HEK293 (cell line): ENCODE measurements around the gene SCYGR4.

Experiments
- CTCF ChIA-PET: fragments of 350-600 bp; formaldehyde crosslinking; extraction: SDS; loops from one replicate; lab custom pipeline; 2021; ENCODE audit warnings: antibody characterized with exemption; lab: Yijun Ruan, JAX
- POLR2A ChIA-PET: fragments of 300-600 bp; formaldehyde crosslinking; extraction: SDS; loops from one replicate; lab custom pipeline; 2020; ENCODE audit warnings: antibody characterized with exemption, inconsistent platforms; lab: Yijun Ruan, JAX
- H3K27ac ChIP-seq: fragments of 200-500 bp; sonication (Bioruptor generic); 2 replicates; pipeline ENCODE4 v1.5.1; 2014; ENCODE audit warnings: low read depth, low read length, control low read depth, inconsistent platforms; ENCODE audit errors: extremely low read depth
- H3K36me3 ChIP-seq, 2 experiments: fragments of 200-500 bp in 1 of 2; sonication (Bioruptor generic) in 1 of 2; 1 replicate in 1 of 2; 2 replicates in 1 of 2; pipeline ENCODE4 v1.5.1; 2014 to 2017; ENCODE audit warnings: inconsistent platforms in 2 of 2, low read length in 2 of 2; ENCODE audit not compliant: control insufficient read depth in 2 of 2, insufficient read depth in 1 of 2
- H3K4me1 ChIP-seq: fragments of 200-500 bp; sonication (Bioruptor generic); 2 replicates; pipeline ENCODE4 v1.5.1; 2014; ENCODE audit warnings: mild to moderate bottlenecking, low read length, inconsistent platforms; ENCODE audit not compliant: control insufficient read depth, insufficient read depth
- H3K4me3 ChIP-seq: 2 replicates; pipeline ENCODE4 v1.5.1; 2011; ENCODE audit warnings: low read depth, mild to moderate bottlenecking, control low read depth, low read length, moderate library complexity
- H3K9me3 ChIP-seq: fragments of 200-500 bp; sonication (Bioruptor generic); 2 replicates; pipeline ENCODE4 v1.5.1; 2014; ENCODE audit warnings: low read depth, low read length, inconsistent platforms; ENCODE audit not compliant: control insufficient read depth, insufficient read depth
- AEBP2 ChIP-seq: fragments of 450-650 bp; formaldehyde crosslinking; IDR thresholded peaks from 2 replicates; pipeline ENCODE4 v1.5.1; 2016; ENCODE audit warnings: missing biosample characterization, missing genetic modification characterization, borderline replicate concordance
- CTCF ChIP-seq: fragments of 450-650 bp; formaldehyde crosslinking; IDR thresholded peaks from 2 replicates; pipeline ENCODE4 v1.5.1; 2016; ENCODE audit warnings: missing biosample characterization, missing genetic modification characterization
- PATZ1 ChIP-seq: fragments of 450-650 bp; formaldehyde crosslinking; IDR thresholded peaks from 2 replicates; pipeline ENCODE4 v1.5.1; 2016; ENCODE audit warnings: missing biosample characterization, missing genetic modification characterization
- PRDM10 ChIP-seq: fragments of 450-650 bp; formaldehyde crosslinking; IDR thresholded peaks from 2 replicates; pipeline ENCODE4 v1.5.1; 2016; ENCODE audit warnings: missing biosample characterization, missing genetic modification characterization
- REPIN1 ChIP-seq: fragments of 450-650 bp; formaldehyde crosslinking; IDR thresholded peaks from 2 replicates; pipeline ENCODE4 v1.5.1; 2017; ENCODE audit warnings: missing biosample characterization, missing genetic modification characterization, low read depth
- SCRT1 ChIP-seq: fragments of 450-650 bp; formaldehyde crosslinking; IDR thresholded peaks from 2 replicates; pipeline ENCODE4 v1.5.1; 2016; ENCODE audit warnings: missing biosample characterization, missing genetic modification characterization, borderline replicate concordance
- SP2 ChIP-seq: fragments of 450-650 bp; formaldehyde crosslinking; IDR thresholded peaks from 2 replicates; pipeline ENCODE4 v1.5.1; 2016; ENCODE audit warnings: missing biosample characterization, missing genetic modification characterization
- TCF7L2 ChIP-seq: IDR thresholded peaks from 2 replicates; pipeline ENCODE4 v1.6.1; 2011; ENCODE audit warnings: low read depth, mild to moderate bottlenecking, inconsistent platforms, low read length, moderate library complexity, borderline replicate concordance
- TRIM28 ChIP-seq: IDR thresholded peaks from 2 replicates; pipeline ENCODE4 v1.6.1; 2011; ENCODE audit warnings: low read length, control low read depth, borderline replicate concordance
- ZBTB49 ChIP-seq: fragments of 450-650 bp; formaldehyde crosslinking; IDR thresholded peaks from 2 replicates; pipeline ENCODE4 v1.5.1; 2016; ENCODE audit warnings: missing biosample characterization, missing genetic modification characterization, low read depth
- ZNF132 ChIP-seq: fragments of 450-650 bp; formaldehyde crosslinking; IDR thresholded peaks from 2 replicates; pipeline ENCODE4 v1.5.1; 2017; ENCODE audit warnings: missing biosample characterization, missing genetic modification characterization, borderline replicate concordance
- ZNF155 ChIP-seq: fragments of 450-650 bp; formaldehyde crosslinking; IDR thresholded peaks from 2 replicates; pipeline ENCODE4 v1.5.1; 2016; ENCODE audit warnings: missing biosample characterization, missing genetic modification characterization
- ZNF175 ChIP-seq: fragments of 450-650 bp; formaldehyde crosslinking; IDR thresholded peaks from 2 replicates; pipeline ENCODE4 v1.5.1; 2016; ENCODE audit warnings: missing biosample characterization, missing genetic modification characterization
- ZNF292 ChIP-seq: fragments of 450-650 bp; formaldehyde crosslinking; IDR thresholded peaks from 2 replicates; pipeline ENCODE4 v1.5.1; 2016; ENCODE audit warnings: low read depth, missing biosample characterization, missing genetic modification characterization, borderline replicate concordance
- ZNF426 ChIP-seq: fragments of 450-650 bp; formaldehyde crosslinking; IDR thresholded peaks from 2 replicates; pipeline ENCODE4 v1.5.1; 2017; ENCODE audit warnings: missing biosample characterization, missing genetic modification characterization, mild to moderate bottlenecking, inconsistent platforms, moderate library complexity
- ZNF544 ChIP-seq: fragments of 450-650 bp; formaldehyde crosslinking; IDR thresholded peaks from 2 replicates; pipeline ENCODE4 v1.5.0; 2017; ENCODE audit warnings: missing biosample characterization, missing genetic modification characterization
- ZNF558 ChIP-seq: fragments of 450-650 bp; formaldehyde crosslinking; IDR thresholded peaks from 2 replicates; pipeline ENCODE4 v1.5.1; 2016; ENCODE audit warnings: missing biosample characterization, missing genetic modification characterization
- ZNF561 ChIP-seq: fragments of 450-650 bp; IDR thresholded peaks from 2 replicates; pipeline ENCODE4 v1.5.1; 2018; ENCODE audit warnings: missing biosample characterization, missing genetic modification characterization, borderline replicate concordance
- ZNF621 ChIP-seq: fragments of 450-650 bp; formaldehyde crosslinking; IDR thresholded peaks from 2 replicates; pipeline ENCODE4 v1.5.1; 2017; ENCODE audit warnings: missing biosample characterization, missing genetic modification characterization
- ZNF660 ChIP-seq: fragments of 450-650 bp; IDR thresholded peaks from 2 replicates; pipeline ENCODE4 v1.5.1; 2018; ENCODE audit warnings: missing biosample characterization, mild to moderate bottlenecking, missing genetic modification characterization
- ZNF707 ChIP-seq: fragments of 450-650 bp; formaldehyde crosslinking; IDR thresholded peaks from 2 replicates; pipeline ENCODE4 v1.5.1; 2016; ENCODE audit warnings: missing biosample characterization, missing genetic modification characterization
- ZNF792 ChIP-seq: fragments of 450-650 bp; formaldehyde crosslinking; IDR thresholded peaks from 2 replicates; pipeline ENCODE4 v1.5.1; 2016; ENCODE audit warnings: missing biosample characterization, missing genetic modification characterization
- ZNF830 ChIP-seq: fragments of 450-650 bp; IDR thresholded peaks from 2 replicates; pipeline ENCODE4 v1.5.0; 2018; ENCODE audit warnings: missing biosample characterization, missing genetic modification characterization, low read depth, mild to moderate bottlenecking, moderate library complexity
- ZNF843 ChIP-seq: fragments of 450-650 bp; formaldehyde crosslinking; IDR thresholded peaks from 2 replicates; pipeline ENCODE4 v1.5.1; 2016; ENCODE audit warnings: missing biosample characterization, missing genetic modification characterization
- ZSCAN30 ChIP-seq: fragments of 450-650 bp; IDR thresholded peaks from 2 replicates; pipeline ENCODE4 v1.5.1; 2018; ENCODE audit warnings: missing biosample characterization, mild to moderate bottlenecking, missing genetic modification characterization, moderate library complexity

Gene SCYGR4

GRCh38 chr2:227632827-227633226 lies 15.5 kb downstream of the SCYGR4 start:
- no peak overlapping the region for H3K27ac ChIP-seq
- H3K36me3 ChIP-seq: no peaks in the 10 kb centered on the region
- H3K4me1 ChIP-seq: no peaks in the 10 kb centered on the region
- H3K4me3 ChIP-seq: no peak overlapping the region
- H3K9me3 ChIP-seq: no peaks in the 10 kb centered on the region
- ChIA-PET POLR2A (no interaction called here), CTCF (no interaction called here)
- TF ChIP-seq ZNF660 (tag by site-specific recombination) (no peak), ZNF426 (tag by site-specific recombination) (no peak), AEBP2 (tag by site-specific recombination) (no peak), TCF7L2 (no peak), ZSCAN30 (tag by site-specific recombination) (no peak), PRDM10 (tag by site-specific recombination) (no peak), ZNF792 (tag by site-specific recombination) (no peak), REPIN1 (tag by site-specific recombination) (no peak), CTCF (no peak)

- ChIA-PET CTCF (interaction anchor here (0.5 to 0.9 kb wide), 3 partner anchors 10 to 132 kb away, joined by 3 to 4 read pairs (median 3); no protein-coding TSS in a partner anchor), POLR2A (no interaction called here)
- H3K4me3 ChIP-seq: no peak overlapping the region
- TF ChIP-seq ZNF843 (tag by site-specific recombination): no peak
- TF ChIP-seq TCF7L2: no peak
- TF ChIP-seq ZNF155 (tag by site-specific recombination): no peak
- no peak for TF ChIP-seq ZNF292
- no peak for TF ChIP-seq ZNF558 (tag by site-specific recombination)
- TF ChIP-seq ZNF175 (tag by site-specific recombination): no peak
- no peak for TF ChIP-seq SP2 (tag by site-specific recombination)
- no peak for TF ChIP-seq ZNF132
- no peak for TF ChIP-seq ZNF830 (tag by site-specific recombination)
- no peak for TF ChIP-seq ZBTB49 (tag by site-specific recombination)
- TF ChIP-seq PATZ1 (tag by site-specific recombination): no peak
- no peak for TF ChIP-seq ZNF561
- TF ChIP-seq ZNF707 (tag by site-specific recombination): no peak
- no peak for TF ChIP-seq ZNF621 (tag by site-specific recombination)
- TF ChIP-seq SCRT1 (tag by site-specific recombination): no peak
- no peak for TF ChIP-seq TRIM28
- no peak for TF ChIP-seq ZNF544 (tag by site-specific recombination)
Measured at GRCh38 chr2:227634201-227634600, 16.9 kb downstream of the SCYGR4 start.

More at GRCh38 chr2:227634201-227634600, 16.9 kb downstream of the SCYGR4 start:
- Histone ChIP-seq H3K9me3 (no peaks in the 10 kb centered on the region), H3K4me1 (no peaks in the 10 kb centered on the region), H3K27ac (no peak overlapping the region), H3K36me3 (no peaks in the 10 kb centered on the region)
